Retinal pigment epithelial cell (primary cell): ENCODE data around the gene PCDH9.

ENCODE experiments used
- DNase-seq: peaks from one replicate; pipeline ENCODE4 v3.0.0-alpha.2; 2010; ENCODE audit warnings: low read depth
- H3K4me3 ChIP-seq: 2 replicates; pipeline ENCODE4 v1.5.1; 2011; ENCODE audit warnings: mild to moderate bottlenecking, low read length, control low read depth, moderate library complexity
- TF ChIP-seq, protein P1 (sequence below): conservative IDR thresholded peaks from 2 replicates; pipeline ENCODE4 v1.5.1; 2011; ENCODE audit warnings: low read depth, low read length, control low read depth, inconsistent platforms

The PCDH9 gene

DNA sequence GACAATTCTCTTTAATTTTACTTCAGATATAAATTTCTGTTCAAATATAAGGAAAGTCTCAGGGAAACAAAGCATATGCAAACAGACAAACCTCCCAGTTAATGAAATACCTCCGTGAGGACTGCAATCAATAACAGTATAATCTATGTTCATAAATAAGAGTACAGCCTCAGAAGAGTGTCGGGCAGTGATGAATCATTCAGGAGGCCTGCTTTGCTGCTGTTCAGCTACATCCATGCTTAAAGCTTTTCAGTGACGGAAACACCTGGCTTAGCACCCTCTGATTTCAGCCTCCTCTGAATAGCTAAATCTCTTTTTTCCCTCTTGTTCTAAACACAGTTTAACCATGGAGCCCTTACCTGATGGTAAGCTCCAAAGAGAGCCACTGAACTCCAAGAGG, 69.0 kb downstream of the PCDH9 start:
- TF ChIP-seq, protein P1, sequence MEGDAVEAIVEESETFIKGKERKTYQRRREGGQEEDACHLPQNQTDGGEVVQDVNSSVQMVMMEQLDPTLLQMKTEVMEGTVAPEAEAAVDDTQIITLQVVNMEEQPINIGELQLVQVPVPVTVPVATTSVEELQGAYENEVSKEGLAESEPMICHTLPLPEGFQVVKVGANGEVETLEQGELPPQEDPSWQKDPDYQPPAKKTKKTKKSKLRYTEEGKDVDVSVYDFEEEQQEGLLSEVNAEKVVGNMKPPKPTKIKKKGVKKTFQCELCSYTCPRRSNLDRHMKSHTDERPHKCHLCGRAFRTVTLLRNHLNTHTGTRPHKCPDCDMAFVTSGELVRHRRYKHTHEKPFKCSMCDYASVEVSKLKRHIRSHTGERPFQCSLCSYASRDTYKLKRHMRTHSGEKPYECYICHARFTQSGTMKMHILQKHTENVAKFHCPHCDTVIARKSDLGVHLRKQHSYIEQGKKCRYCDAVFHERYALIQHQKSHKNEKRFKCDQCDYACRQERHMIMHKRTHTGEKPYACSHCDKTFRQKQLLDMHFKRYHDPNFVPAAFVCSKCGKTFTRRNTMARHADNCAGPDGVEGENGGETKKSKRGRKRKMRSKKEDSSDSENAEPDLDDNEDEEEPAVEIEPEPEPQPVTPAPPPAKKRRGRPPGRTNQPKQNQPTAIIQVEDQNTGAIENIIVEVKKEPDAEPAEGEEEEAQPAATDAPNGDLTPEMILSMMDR = no peak
- no peak overlapping the region for H3K4me3 ChIP-seq
- no peak for DNase-seq

DNA sequence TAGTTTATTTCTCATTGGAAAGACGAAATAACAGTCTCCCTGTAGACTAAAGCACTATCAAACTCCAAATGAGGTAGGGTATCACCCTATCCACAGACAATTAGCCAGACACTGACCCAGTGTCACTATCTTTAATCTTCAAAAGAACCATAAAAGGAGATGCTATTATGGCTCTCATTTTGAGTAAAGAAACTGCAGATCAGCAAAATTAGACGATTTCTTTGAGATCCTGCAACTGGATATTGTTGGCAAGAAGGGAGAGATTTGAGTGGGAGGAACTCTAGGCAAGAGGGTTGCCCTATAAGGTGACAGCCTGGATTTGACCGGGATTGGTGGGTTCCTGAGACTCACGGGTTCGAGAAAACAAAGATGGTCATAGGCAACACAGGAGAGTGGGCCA, 71.2 kb downstream of the PCDH9 start:
- TF ChIP-seq, protein P1 = no peak
- no peak overlapping the region for H3K4me3 ChIP-seq
- no peak for DNase-seq

DNA sequence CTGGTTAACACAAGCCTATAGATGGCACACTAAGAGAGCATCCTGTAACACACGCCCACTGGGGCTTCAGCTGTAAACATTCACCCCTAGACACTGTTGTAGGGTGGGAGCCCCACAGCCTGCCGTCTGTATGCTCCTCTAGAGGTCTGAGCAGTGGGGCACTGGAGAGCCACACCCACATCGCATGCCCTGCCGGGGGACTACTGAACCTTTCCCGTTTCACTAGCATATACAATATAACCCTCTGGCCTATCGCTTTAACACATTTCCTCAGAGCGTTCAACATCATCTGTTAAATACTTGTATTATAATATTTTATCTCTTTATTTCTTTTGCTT, 73.4 kb downstream of the PCDH9 start:
- DNase-seq = no peak
- TF ChIP-seq, protein P1 = no peak
- H3K4me3 ChIP-seq = no peak overlapping the region

DNA sequence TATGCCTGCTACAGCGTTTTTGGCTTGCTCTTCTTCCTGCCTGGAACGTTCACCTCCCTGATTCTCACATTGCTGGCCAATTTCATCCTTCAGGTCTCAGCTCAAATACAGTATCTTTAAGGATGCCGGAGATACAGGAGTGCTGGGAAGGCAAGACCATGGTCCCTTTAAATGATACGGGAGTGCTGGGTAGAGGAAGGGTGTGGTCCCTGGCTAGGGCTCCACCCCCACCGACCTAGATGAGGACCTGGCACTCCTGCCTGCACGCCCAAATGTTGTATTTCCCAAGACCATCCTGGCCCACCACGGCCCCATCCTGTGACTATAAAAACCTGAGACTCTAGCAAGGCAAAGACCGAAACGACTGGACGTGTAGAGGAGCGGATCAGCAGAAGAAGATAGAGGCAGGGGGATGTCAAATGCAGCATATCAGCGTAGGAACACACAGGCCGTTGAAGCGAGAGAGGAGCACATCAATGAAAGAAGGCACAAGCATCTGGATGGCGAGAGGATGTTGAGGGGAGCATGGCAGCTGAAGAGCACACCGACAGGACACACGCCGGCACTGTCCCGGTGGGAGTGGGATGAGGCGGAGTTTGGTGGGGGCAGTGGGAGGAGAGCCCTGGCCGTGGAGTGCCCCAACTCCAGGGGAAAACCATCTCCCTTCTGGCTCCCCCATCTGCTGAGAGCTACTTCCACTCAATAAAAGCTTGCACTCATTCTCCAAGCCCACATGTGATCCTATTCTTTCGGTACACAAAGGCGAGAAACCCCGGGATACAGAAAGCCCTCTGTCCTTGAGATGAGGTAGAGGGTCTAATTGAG, 74.0 kb downstream of the PCDH9 start:
- TF ChIP-seq, protein P1 = no peak
- no peak overlapping the region for H3K4me3 ChIP-seq
- no peak for DNase-seq

DNA sequence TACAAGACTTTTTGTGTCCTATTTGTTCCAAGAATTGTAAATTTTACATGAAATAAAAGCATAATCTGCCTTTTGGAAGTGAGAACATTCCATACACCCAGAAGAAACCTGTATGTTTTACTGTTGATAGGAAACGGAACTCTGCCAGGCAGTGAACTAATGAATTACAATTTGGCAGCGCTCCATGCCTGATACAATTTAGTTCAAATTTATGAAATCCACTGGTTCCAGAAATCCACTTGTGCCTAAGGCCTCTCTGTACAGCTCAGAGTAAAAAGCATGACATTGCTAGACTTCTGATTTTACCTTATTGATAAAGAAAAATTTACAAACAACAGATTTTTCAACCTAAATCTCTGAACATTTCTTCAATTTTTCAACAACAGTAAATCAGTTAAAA, 78.1 kb downstream of the PCDH9 start:
- H3K4me3 ChIP-seq = no peak overlapping the region
- TF ChIP-seq, protein P1 = no peak
- no peak for DNase-seq

DNA sequence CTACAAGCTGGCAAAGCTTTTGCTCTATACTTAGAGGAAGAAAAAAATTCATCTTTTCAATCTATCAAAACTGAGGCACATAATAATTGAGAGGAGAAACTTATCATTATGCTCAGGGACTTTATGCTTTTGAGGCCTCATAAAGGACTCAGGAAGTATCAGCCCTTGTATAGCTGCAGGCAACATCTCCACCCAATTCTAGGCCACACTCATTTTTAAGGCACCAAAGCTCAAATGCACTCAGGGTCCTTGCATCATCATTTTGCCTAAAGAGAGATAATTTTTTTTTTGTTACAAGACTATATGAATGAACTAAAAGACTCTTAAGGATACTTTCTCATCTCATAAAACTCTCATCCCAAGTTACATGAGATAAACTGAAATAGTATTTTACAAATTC, 78.5 kb downstream of the PCDH9 start:
- no peak overlapping the region for H3K4me3 ChIP-seq
- no peak for DNase-seq
- TF ChIP-seq, protein P1 = no peak

DNA sequence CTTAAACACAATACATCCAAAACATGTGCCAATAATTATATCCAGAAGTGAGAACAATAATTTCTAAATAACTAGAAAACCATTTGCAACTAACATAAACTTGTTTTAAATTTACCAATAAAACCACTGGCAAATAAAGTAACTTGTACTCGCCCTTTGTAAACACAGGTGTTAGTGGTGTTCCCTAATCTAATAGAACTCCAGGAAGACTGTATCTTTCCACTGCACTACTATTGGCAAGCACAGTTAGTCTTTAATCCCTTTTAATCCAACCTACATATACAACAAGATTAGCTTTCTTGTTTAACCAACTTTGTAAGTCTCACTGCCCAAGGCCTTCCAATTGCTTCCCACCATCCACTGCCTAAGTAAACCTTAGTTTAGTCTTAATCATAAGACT, 79.5 kb downstream of the PCDH9 start:
- TF ChIP-seq, protein P1 = no peak
- DNase-seq = peak; percentile 6
- H3K4me3 ChIP-seq = no peak overlapping the region
